Left renal pelvis (tissue), 4 donors: ENCODE data around the gene ALDH3B2. TPM values are rescaled to one million over a fixed set of nuclear protein-coding genes. Genes with fewer than 3 reads are reported as not detected.
"Not testable (repeated sequence)": the region's sequence is repeated elsewhere in the genome, so short reads cannot be mapped to it uniquely, and the experiment has no call there.

ENCODE experiments used
- DNase-seq, 4 donors: peaks; one replicate each; pipeline ENCODE4 v3.0.0-alpha.2; 2013; ENCODE audit warnings: low read depth in 4 of 4, low spot score in 3 of 4
- polyA plus RNA-seq, 4 donors: library from polyadenylated mRNA; unstranded; fragments of 120-200 nt; gene quantifications; one replicate each; pipeline ENCODE4 v1.2.1, GENCODE V29; 2013; ENCODE audit not compliant: insufficient read length in 4 of 4

The ALDH3B2 gene
- polyA plus RNA-seq, 4 donors = 0.05 to 4.2 (median 2.6) TPM

GRCh38 chr11:67663532-67664212 is 10.8 kb downstream of the ALDH3B2 start:
- no peak for DNase-seq

GRCh38 chr11:67662835-67663531 is 11.4 kb downstream of the ALDH3B2 start:
- DNase-seq = no peak

DNA sequence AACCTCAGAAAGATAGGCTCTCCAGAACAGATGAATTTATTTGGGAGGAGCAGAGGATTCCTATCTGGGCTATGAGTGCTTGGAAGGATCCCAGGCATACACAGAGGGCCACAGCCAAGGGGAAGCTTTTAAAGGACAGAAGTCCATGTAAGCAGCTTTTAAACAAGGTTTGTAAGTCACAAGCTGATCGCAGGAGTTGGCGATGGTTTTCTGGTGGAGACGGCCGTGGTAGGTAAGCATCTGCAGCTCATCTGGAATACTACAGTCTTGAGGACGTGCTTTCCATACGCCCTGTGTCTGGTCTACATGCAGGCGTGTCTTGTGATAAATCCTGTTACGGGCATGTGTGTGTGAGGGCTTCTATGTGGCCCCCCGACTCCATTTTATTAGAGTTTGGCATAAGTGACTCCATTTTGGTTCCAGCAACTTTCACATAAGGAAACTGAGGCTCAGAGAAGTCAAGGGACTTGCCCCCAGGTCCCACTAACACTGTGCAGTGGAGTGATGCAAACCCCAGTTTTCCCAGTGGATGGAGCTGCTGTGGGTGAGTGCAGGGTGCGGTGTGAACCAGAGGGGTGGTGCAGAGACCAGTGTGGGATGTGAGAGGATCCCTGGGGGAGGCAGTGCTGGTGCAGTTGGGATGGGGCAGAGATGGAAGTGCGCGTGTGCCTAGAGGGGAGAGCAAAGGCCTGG is 12.1 kb downstream of the ALDH3B2 start:
- DNase-seq = no peak

- not testable (repeated sequence) for DNase-seq
These were observed 13.7 kb downstream of the ALDH3B2 start for GRCh38 chr11:67660752-67661151.

GRCh38 chr11:67659651-67660165 is 14.7 kb downstream of the ALDH3B2 start:
- DNase-seq = not testable (repeated sequence)

GRCh38 chr11:67657300-67657699 is 17.1 kb downstream of the ALDH3B2 start:
- no peak for DNase-seq

DNA sequence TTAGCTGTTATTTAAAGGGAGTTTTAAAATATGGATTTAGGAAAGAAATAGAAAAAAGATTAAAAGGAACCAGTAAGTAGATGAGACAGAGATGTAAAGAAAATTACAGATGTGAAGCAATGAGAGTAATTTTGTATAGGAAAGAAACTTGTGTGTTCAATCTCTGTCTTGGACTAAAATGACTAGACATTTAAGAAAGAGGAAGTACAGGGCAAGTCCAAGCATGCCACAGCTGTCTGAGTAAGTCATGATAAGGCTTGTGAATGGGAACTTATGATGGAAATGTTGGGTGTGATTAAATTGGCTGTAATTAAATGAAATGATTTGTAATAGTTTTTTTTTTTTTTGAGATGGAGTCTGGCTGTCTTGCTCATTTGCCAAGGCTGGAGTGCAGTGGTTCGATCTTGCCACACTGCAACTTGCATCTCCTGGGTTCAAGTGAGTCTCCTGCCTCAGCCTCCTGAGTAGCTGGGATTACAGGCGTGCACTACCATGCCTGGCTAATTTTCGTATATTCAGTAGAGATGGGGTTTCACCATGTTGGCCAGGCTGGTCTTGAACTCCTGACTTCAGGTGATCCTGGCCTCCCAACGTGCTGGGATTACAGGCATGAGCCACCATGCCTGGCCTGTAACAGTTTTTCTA is 18.0 kb downstream of the ALDH3B2 start:
- no peak for DNase-seq

DNA sequence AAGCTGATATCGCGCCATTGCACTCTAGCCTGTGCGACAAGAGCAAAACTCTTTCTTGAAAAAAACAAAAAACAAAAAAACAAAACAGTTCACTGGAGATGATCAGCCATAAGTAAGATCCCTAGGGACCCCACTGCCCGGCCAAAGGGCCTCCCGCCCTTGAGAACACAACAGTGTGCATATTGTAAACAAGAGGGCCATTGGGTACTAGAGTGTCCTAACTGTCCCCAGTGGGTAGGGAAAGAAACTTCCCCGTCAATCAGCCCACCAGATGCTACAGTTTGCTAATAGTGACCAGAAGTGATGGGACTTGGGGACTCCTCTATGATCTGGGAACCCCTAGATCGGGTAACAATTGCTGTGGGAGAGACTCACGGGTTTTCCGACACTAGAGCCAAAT is 20.2 kb downstream of the ALDH3B2 start:
- DNase-seq = no peak

DNA sequence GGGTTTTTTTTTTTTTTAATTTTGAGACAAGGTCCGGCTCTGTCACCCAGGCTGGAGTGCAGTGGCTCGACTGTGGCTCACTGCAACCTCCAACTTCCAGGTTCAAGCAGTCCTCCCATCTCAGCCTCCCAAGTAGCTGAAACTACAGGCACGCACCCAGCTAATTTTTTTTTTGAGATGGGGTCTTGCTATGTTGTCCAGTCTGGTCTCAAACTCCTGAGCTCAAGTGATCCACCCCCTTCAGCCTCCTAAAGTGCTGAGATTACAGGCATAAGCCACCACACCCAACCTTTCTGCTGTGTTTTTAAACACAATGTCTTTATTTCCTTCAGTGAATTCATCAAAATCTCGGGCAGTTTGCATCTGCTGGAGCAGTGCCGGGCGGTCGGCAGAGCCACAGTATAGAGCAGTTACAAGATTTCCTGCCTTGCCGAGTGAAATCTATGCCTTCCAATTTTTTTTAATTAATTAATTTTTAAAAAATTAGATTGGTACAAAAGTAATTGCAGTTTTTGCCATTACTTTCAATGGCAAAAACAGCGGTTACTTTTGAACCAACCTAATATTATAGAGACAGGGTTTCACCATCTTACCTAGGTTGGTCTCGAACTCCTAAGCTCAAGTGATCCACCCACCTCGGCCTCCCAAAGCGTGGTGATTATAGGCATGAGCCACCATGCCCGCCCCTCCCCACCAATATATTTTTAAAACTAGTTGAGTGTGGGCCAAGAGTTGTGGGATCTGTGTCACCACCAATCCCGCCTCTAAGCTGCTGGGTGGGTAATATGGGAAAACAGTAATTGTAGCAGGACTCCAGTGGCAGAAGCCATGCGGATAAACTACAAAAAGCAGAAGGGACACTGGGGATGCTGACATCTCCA is 21.2 kb downstream of the ALDH3B2 start:
- no peak for DNase-seq

GRCh38 chr11:67651976-67652781 is 22.2 kb downstream of the ALDH3B2 start:
- DNase-seq = no peak

GRCh38 chr11:67649634-67650510 is 24.6 kb downstream of the ALDH3B2 start:
- DNase-seq = no peak

GRCh38 chr11:67648796-67649613 is 25.4 kb downstream of the ALDH3B2 start:
- no peak for DNase-seq

- no peak for DNase-seq
These were observed 26.2 kb downstream of the ALDH3B2 start for GRCh38 chr11:67648140-67648795.

GRCh38 chr11:67647471-67647870 is 27.0 kb downstream of the ALDH3B2 start:
- no peak for DNase-seq

DNA sequence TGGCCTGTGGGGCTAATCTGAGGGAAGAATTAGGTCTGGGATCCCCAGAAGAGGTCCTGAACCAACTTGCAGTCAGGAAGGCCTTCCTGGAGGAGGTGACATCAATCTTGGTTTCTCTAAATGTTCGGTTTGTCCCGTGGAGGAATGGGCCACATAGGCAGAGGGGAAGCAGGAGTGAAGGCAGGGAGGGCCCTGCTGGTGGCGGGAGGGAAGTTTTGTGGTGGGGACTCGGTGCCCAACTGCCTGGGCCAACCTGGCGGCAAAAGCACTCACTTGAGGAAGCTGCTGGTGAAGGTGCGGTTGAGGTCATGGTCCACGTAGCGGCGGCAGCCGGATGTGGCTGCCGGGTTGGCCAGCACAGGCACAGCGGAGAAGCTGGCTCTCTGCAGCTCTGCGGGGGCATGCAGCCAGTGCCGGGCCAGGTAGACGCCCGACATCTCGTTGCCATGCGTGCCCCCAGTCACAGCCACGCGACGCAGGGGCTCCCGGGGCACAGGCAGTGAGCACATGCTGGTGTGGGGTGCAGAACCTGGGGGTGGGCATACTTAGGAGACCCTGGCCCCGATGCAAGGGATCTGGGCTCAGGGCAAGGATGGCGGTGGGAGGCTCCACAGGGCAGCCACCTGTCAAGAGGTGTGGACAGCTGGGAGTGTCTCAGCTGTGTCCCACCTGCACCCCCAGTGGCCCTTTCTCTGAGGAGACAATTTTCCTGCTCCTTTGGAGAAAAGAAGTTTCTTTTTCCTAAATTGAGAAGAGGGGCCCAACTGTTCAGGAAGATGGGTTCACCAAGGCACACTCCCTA is 27.7 kb downstream of the ALDH3B2 start:
- no peak for DNase-seq
